GM19239 (cell line): ENCODE data around the gene ZACN.

Experiments
- DNase-seq: peaks from one replicate; pipeline ENCODE4 v3.0.0; 2011; ENCODE audit warnings: low spot score; ENCODE audit not compliant: insufficient read length
- FAIRE-seq: peaks from 2 replicates; lab custom pipeline; 2011; peaks lifted over from hg19 to GRCh38; lab: Jason Lieb, UNC

The ZACN gene

GRCh38 chr17:76095943-76096342 is 17.0 kb downstream of the ZACN start:
- FAIRE-seq (no peak), DNase-seq (no peak)

GRCh38 chr17:76097716-76098295 is 18.8 kb downstream of the ZACN start:
- DNase-seq (no peak), FAIRE-seq (no peak)

GRCh38 chr17:76102944-76103273 is 23.9 kb downstream of the ZACN start:
- no peak for DNase-seq
- FAIRE-seq = no peak

GRCh38 chr17:76103274-76104139 is 24.5 kb downstream of the ZACN start, which contains the start of gene EXOC7:
Gene EXOC7 (minus strand): TSS chr17:76103787. CDS start chr17:76103692, 95 bp downstream.
- FAIRE-seq (peak; percentile 96), DNase-seq (peak; percentile 93)

- DNase-seq (no peak), FAIRE-seq (no peak)
Measured at GRCh38 chr17:76104140-76104895, 25.3 kb downstream of the ZACN start.

GRCh38 chr17:76104896-76105231 is 25.9 kb downstream of the ZACN start:
- DNase-seq = no peak

GRCh38 chr17:76106703-76107102 is 27.7 kb downstream of the ZACN start:
- DNase-seq (no peak), FAIRE-seq (no peak)

More at GRCh38 chr17:76104896-76105231, 25.9 kb downstream of the ZACN start:
- FAIRE-seq = no peak

- DNase-seq = no peak
- FAIRE-seq = no peak
Measured at GRCh38 chr17:76107509-76107908, 28.5 kb downstream of the ZACN start.

GRCh38 chr17:76111956-76112355 is 33.0 kb downstream of the ZACN start:
- DNase-seq (no peak), FAIRE-seq (no peak)

- no peak for FAIRE-seq
- DNase-seq = no peak
Measured at GRCh38 chr17:76115138-76115754, 36.3 kb downstream of the ZACN start.

- DNase-seq = no peak
- FAIRE-seq = no peak
Measured at GRCh38 chr17:76119409-76120371, 40.7 kb downstream of the ZACN start.

GRCh38 chr17:76120658-76121008 is 41.7 kb downstream of the ZACN start:
- FAIRE-seq = no peak

GRCh38 chr17:76121932-76122430 is 43.0 kb downstream of the ZACN start:
- no peak for DNase-seq
- FAIRE-seq = no peak

More at GRCh38 chr17:76120658-76121008, 41.7 kb downstream of the ZACN start:
- no peak for DNase-seq

GRCh38 chr17:76122431-76123190 is 43.6 kb downstream of the ZACN start:
- FAIRE-seq (peak; percentile 40), DNase-seq (no peak)

- no peak for DNase-seq
- no peak for FAIRE-seq
Measured at GRCh38 chr17:76123191-76123499, 44.2 kb downstream of the ZACN start.

- DNase-seq = no peak
- FAIRE-seq = no peak
Measured at GRCh38 chr17:76123749-76124581, 45.0 kb downstream of the ZACN start.

GRCh38 chr17:76124582-76125390 is 45.8 kb downstream of the ZACN start:
- DNase-seq (no peak), FAIRE-seq (no peak)
